ENCODE data around the gene PKLR. TPM values are rescaled to one million over a fixed set of nuclear protein-coding genes. Genes with fewer than 3 reads are reported as not detected.

Gene PKLR
- total and polyA plus RNA-seq, 8 donors = 0.07 to 0.21 (median 0.14) TPM; not detected in 4

DNA sequence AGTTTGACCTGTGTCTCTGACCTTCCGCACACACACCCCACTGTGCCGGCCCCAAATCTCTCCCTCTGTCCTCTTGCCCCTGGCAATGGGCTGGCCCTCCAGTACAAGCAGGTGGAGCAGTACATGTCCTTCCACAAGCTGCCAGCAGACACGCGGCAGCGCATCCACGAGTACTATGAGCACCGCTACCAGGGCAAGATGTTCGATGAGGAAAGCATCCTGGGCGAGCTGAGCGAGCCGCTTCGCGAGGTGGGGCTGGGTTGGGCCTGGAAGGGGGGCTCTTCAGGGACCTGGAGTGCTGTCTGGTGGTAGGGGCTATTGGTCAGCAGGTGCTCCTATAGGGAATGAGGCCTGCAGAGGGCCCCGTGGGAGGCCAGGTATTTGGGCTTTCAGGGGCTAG, 16.2 kb downstream of the PKLR start:
- Histone ChIP-seq H3K27ac (no peak overlapping the region), H3K36me3 (no peaks in the 10 kb centered on the region), H3K9me3 (no peaks in the 10 kb centered on the region), H3K4me3 (no peak overlapping the region), H3K4me1 (no peaks in the 10 kb centered on the region), H3K27me3 (no peaks in the 10 kb centered on the region)
- ATAC-seq (no peak), DNase-seq (no peak)
- TF ChIP-seq CTCF (IDR thresholded peaks at IDR 0.05) = no peak
- intact Hi-C loops (cut with DNase I) = no loop called here

GRCh38 chr1:155284476-155284875, 16.8 kb downstream of the PKLR start:
- H3K36me3 ChIP-seq = no peaks in the 10 kb centered on the region
- intact Hi-C loops (cut with DNase I) = no loop called here

GRCh38 chr1:155282488-155283091, 18.6 kb downstream of the PKLR start:
- H3K4me3 ChIP-seq = no peak overlapping the region
- H3K27ac ChIP-seq = no peak overlapping the region
- no peaks in the 10 kb centered on the region for H3K36me3 ChIP-seq
- intact Hi-C loops (cut with DNase I) = no loop called here
- ATAC-seq = no peak
- DNase-seq = no peak
- peaks cover 5 to 13% of the 10 kb centered on the region in 2 donors for H3K4me1 ChIP-seq
- TF ChIP-seq CTCF (IDR thresholded peaks at IDR 0.05) = no peak
- H3K9me3 ChIP-seq = no peaks in the 10 kb centered on the region
- peaks cover 0 to 10% of the 10 kb centered on the region in 2 donors for H3K27me3 ChIP-seq

More at GRCh38 chr1:155284476-155284875, 16.8 kb downstream of the PKLR start:
- H3K9me3 ChIP-seq = no peaks in the 10 kb centered on the region
- no peak for DNase-seq
- no peaks in the 10 kb centered on the region for H3K27me3 ChIP-seq
- no peaks in the 10 kb centered on the region for H3K4me1 ChIP-seq
- H3K4me3 ChIP-seq = no peak overlapping the region
- H3K27ac ChIP-seq = no peak overlapping the region
- no peak for TF ChIP-seq CTCF (IDR thresholded peaks at IDR 0.05)
- no peak for ATAC-seq

GRCh38 chr1:155279268-155279667, 22.0 kb downstream of the PKLR start:
- no peak overlapping the region for H3K27ac ChIP-seq
- intact Hi-C loops (cut with DNase I) = loop anchor here in 1 of 2 donors (5.0 to 10.0 kb wide), 2 partner anchors 43 to 316 kb away; partner anchors contain the start of gene RUSC1
- H3K27me3 ChIP-seq = peaks cover 0 to 13% of the 10 kb centered on the region in 2 donors
- peaks cover 5 to 24% of the 10 kb centered on the region in 2 donors for H3K4me1 ChIP-seq
- ATAC-seq (no peak), DNase-seq (no peak)
- H3K9me3 ChIP-seq = no peaks in the 10 kb centered on the region
- H3K4me3 ChIP-seq = no peak overlapping the region
- no peaks in the 10 kb centered on the region for H3K36me3 ChIP-seq
- no peak for TF ChIP-seq CTCF (IDR thresholded peaks at IDR 0.05)

GRCh38 chr1:155278689-155279160, 22.5 kb downstream of the PKLR start:
- intact Hi-C loops (cut with DNase I) = loop anchor here in 1 of 2 donors (5.0 to 10.0 kb wide), 2 partner anchors 44 to 316 kb away; partner anchors contain the start of gene RUSC1
- DNase-seq = no peak

More at GRCh38 chr1:155278689-155279160, 22.5 kb downstream of the PKLR start:
- ATAC-seq = no peak
- no peak overlapping the region for H3K27ac ChIP-seq
- H3K4me1 ChIP-seq = peaks cover 5 to 28% of the 10 kb centered on the region in 2 donors
- H3K9me3 ChIP-seq = no peaks in the 10 kb centered on the region
- H3K36me3 ChIP-seq = no peaks in the 10 kb centered on the region
- H3K27me3 ChIP-seq = peaks cover 0 to 13% of the 10 kb centered on the region in 2 donors
- no peak overlapping the region for H3K4me3 ChIP-seq
- no peak for TF ChIP-seq CTCF (IDR thresholded peaks at IDR 0.05)
